GM20431 (cell line): Measurements from ENCODE around the gene AMIGO3.

ENCODE experiments used
- in situ Hi-C: fragments of 300-500 bp; cut with MseI, MboI; formaldehyde crosslinking; loops from one replicate; pipeline ENCODE4 v1.15.0; 2020; ENCODE audit warnings: low sequenced_read_pairs; ENCODE audit not compliant: unreplicated experiment

The AMIGO3 gene

DNA sequence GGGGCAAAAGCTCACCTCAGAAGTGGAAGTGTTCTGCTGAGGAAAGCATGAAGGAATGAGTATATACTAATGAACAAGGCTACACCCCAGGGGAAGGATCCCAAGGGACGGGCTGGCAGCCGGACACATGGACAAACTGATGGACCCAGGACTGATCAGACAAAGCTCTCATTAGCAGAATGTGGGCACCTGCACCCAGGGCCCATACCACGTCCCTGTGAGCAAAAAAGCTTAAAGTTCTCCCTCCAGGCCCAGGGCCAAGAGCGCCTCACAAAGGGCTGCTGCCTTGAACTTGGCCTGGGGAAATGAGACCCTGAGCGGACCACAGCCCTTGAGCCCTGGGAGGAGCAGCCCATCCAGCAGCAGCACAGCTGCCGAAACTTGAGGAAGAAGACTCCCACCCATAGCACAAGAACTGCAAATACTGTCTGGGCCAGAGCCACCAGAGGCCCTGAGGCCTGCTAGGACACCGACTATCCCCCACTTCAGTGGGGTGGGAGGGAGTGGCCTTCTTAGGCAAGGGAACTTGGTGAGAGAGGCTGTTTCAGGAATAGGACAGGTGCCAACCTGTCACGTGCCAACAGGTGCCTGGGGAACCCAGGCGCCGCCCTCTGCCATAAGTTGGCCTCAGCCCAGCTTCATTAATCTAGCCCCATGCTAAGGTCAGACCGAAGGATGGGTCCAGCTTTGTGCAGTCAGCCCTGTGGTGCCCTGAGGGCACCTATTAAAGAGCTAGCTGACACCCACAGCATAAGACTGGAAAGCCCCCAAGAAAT is 6.6 kb upstream of the AMIGO3 start:
- in situ Hi-C loops: no loop called here

DNA sequence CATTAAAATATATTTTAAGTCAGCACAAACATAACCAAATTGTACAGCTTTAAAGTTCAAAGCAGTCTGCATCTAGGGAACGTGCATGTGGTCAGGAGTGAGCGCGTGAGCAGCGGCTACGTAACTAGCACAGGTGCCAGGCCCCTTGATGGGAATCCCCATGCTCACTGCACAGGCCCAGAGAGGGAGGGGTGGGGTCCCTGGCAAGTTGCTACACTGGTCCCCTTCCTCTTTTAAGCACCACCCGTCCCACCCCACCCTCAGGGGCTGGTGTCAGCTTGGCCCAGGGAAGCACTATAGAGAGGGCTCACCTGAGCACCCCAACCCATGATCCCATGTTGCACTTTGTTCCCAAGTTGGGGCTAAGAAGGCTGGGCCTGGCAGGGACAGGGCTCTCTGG is 5.1 kb upstream of the AMIGO3 start:
- in situ Hi-C loops: no loop called here

DNA sequence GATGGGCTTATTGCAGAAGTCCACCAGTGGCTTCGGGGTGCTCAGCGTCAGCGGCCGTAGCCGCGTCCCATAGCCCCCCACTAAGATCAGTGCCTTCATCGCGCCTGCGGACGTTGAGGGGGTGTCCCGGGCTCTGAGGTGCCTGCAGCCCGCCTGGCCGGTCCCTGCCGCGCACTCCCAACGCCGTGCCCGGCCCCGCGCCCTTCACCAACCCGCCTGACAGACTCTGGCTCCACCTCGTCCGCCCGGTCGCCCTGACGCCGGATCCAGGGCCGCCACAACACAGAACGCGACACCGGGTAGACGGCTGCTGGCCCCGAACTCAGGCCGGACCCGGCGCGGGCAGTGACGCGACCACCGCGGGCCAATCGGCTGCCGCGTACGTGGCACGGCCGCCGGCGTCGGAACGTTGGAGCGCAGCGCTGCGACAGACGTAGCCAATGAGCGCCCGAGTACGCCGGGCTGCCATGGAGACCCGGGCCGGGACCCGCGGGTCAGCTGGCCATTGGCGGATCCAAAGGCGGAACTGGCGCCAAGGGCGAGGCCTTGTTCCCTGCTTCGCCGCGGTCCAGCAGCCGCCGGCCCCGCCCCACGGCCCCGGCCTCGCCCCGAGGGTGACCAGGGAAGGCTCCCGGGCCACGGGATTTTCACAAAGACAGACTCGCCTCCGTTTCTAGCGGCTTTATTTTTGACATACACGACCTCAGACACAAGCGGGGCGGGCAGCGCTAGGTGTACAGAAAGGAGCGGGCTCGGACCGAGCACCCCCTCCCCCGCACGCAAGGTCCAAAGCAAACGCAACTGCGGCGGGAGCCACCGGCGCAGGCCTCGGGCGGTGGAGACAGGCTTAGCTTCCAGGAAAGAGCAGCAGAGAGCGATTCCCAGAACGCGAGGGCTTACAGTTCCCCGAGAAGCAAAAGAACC is 4.4 kb upstream of the AMIGO3 start, which contains the start of gene GMPPB:
Gene GMPPB, minus strand, starts transcription at position 324 of the 924 bp plus-strand sequence. Its CDS starts 225 bp downstream, at position 99.
- in situ Hi-C loops: no loop called here

DNA sequence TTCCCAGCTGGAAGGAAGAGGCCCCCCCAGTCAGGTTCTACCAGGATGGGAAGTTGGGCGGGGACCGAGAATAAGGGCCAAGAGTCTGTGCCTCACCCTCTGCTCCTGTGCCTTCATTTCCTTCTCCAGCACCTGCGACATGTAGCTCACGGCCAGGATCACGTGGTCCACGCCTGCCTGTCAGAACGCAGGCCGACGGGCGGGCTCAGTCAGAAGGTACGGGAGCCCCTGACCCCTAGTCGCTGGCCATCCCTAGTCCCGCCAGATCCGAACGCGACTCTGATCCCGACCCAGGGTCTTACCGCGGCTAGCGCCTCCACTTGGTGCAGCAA is 3.8 kb upstream of the AMIGO3 start:
- in situ Hi-C loops: no loop called here

DNA sequence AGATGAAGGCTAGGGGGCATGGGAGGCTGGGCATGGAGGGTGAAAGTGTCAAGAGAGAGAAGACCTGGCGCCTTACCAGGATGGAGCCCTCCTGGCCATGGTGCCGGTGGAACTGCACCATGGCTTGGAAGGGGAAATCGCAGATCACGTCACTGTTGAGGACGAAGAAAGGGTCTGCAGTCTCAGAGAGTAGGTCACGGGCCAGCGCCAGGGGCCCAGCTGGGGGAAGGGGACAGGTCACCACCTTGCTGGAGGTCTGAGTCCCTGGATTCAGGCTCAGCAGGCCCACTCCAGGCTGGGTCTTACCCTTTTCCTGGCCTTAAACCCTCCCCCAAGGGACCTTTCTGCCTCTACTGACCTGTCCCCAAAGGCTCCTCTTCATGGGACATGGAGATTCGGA is 3.4 kb upstream of the AMIGO3 start:
- in situ Hi-C loops: no loop called here

DNA sequence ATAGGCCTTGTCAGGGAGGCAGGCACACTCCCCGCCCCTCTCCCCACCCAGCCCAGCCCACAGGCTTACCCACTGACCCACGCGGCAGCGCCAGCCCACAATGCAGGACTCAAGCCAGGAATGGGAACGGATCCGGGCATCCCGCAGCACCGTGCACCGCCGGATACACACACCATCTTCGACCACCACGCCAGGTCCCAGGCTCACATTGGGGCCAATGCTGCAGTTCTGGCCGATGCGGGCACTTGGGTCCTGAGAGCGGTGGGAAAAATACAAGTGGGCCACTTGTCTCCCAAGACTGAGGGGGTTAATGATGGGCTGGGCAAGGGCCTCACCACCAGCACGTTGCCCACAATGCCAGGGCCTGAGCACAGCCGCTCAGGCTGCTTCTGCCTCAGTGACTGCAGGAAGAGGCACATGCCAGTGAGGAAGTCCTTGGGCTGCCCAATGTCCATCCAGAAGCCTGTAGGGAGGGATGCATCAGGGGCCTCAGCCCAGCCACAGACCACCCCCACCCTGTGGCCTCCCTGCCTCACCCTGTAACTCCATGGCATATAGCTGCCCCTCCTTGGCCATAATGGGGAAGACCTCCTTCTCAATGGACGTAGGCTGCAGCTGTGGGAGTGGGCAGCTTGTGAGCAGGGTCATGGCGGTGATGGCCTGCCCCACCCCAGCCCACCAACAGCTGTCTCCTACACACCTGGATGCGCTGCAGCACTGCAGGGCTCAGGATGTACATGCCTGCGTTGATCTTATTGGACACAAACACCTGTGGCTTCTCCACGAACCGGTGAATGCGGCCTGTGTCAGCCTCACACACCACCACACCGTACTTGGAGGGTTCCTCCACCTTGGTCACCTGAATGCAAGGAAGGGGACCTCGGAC is 2.7 kb upstream of the AMIGO3 start:
- in situ Hi-C loops: no loop called here

DNA sequence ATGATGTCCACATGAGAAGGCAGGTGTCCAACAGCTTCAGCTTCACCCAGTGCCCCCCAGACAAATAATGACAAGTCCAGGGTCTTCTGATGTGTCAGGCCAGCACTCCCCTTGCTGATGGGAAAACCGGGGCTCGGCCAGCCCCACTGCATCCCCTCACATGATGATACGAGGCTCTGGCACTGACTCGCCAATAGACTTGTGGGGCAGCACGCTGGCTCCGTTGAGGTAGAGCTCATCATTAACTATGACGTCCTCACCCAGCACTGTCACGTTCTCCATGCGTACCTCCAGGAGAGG is 2.1 kb upstream of the AMIGO3 start:
- in situ Hi-C loops: no loop called here

DNA sequence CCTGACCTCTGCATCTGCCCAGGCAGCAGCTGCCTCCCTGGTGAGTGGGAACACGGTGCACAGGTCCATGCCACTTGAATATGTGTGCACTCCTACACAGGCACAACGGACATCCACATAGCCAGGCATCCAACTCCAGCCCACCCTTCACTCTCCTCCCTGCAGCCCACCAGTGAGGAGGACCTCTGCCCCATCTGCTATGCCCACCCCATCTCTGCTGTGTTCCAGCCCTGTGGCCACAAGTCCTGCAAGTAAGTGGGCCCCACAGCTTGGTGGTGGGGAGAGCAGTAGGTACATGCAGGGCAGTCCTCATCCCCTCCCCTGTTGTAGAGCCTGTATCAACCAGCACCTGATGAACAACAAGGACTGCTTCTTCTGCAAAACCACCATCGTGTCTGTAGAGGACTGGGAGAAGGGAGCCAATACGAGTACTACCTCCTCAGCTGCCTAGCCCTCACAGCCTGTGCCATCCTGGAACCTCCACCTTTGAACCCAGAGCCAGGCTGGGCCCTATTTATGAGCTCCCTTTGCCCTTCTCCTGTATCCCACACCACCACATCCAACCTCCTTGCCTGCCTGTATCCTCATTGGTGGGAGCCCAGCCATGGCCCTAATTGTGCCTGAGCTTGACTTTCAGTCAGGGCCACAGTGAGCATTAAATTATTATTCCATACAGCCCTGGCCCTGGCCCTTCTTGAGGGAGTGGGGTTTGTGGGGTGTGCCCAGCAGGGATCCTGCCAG is 1.5 kb upstream of the AMIGO3 start:
- in situ Hi-C loops: no loop called here

DNA sequence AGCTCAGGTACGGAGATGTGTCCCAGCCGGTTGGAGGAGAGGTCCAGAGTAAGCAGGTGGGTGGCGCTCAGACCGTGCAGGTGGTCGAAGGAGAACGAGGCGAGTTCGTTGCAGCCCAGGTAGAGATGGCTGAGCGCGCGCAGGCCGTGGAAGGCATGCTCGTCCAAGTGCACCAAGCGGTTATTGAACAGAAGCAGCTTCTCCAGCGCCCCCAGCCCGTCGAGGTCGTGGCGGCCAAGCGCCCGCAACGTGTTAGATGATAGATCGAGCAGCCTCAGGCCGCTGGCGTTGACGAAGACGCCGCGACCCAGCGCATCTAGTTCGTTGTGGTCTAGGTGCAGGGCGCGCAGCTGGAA is 648 bp downstream of the AMIGO3 start:
- in situ Hi-C loops: no loop called here

DNA sequence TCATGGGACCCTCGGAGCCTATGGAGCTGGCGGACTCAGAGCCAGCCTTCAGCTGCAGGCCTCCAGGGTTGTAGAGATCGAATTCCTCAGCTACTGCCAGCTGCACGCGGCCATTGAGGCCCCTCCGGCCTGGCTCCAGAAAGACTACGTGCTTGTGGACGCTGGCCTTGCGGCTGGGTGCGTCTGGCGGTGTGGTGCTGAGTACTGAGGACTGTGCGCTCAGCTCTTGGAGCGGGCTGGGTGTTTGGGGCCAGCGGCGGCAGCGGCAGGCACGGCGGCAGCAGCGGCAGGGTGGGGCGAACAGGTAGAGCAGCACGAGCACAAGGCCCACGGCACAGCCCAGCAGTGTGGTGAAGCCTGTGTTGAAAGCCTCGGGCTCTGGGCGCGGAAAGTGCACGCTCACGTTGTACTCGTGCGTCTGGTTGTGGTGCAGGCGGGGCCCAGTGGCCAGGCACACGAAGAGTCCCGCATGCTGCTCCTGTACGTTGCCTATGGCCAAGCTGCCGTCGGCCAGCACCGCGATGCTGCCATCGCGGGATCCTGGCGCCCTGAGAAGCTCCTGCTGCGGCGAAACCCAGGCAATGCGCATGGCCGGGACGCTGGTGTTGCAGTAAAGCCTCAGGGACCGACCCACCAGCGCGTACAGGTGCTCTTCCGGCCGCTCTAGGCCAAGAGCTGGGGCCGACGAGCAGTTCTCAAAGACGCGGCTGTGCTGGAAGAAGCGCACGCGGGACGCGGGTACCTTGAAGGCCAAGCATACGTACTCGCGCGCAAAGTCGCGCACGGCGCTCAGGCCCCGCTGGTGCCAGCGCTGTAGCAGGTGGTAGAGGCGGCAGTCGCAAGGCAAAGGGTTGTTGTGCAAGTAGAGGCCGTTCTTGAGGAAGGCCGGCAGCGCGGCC is 1.3 kb downstream of the AMIGO3 start:
- in situ Hi-C loops: no loop called here

DNA sequence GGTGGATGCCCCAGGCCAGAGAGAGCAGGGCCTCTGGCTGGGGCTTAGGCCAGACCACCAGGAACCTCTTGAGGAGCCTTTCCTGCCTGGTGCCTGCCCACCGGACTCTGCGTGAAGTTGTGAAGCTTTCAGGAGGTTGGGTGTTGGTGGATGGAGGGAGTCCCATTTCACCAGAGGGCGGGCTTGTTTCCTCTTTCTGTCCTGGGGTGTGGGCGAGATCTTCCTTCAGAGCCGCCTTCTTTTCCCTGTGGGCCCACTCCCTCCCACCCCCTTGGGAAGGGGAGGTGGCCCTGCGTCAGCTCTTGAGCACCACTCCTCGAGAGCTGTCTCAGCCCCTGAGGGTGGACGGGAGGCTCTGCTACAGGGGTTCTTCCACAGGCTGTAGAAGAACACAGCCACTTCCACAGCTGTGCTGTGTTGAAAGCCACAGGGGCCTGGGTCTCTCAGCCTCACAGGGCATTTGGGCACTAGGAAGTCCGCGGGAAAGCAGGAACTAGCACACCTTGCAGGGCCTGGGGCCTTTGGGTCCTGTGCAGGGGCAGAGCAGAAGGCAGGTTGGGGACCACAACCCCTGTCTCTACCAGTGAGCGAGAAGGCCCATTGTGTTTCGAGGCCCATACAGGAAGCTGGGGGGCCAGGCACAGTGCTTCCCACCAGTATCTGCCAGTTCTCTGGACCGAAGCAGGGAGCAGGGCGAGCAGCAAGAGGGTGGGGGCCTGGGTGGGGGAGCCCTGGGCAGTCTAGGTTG is 2.1 kb downstream of the AMIGO3 start:
- in situ Hi-C loops: no loop called here

DNA sequence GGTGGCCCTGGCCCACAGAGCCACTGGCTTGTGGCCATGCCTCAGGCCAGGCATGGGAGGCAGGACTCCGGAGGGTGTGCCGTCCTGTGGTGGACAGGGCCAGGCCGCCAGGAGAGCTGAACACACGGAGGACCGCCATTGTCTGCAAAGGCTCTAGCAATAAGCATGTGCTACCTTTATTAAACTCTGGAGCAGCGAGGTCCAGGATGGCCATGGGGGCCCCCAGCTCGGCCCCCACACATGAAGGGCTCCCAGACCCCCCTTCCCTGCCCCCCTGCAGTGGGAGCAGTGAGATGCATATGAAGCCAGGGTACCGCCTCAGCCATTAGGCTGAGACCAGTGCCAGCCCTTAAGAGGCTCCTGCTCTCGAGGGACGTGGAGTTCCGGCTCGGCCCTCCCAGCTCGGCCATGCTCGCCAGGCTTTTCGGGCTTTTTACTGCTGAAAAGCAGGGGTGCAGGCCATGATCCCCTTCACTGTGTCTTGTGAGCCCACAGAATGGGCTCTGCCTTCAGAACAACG is 2.7 kb downstream of the AMIGO3 start:
- in situ Hi-C loops: no loop called here

DNA sequence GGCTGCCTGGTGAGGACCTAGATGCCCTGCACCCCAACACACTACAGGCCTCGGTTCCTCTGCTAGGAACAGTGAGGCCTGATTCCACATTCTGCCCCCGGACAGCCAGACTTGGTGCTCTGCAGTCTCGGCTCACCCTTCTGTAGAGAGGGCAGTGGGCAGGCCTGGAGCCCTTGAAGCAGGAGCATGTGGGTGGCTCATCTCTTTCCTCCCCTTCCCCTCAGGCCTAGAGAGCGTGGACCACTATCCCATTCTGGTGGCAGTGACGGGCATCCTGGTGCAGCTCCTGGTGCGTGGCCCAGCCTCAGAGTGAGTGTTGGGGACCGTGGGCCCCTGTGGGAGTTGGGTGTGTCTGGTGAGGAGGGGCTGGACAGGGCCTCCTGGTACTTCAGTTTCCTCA is 3.3 kb downstream of the AMIGO3 start:
- in situ Hi-C loops: no loop called here

DNA sequence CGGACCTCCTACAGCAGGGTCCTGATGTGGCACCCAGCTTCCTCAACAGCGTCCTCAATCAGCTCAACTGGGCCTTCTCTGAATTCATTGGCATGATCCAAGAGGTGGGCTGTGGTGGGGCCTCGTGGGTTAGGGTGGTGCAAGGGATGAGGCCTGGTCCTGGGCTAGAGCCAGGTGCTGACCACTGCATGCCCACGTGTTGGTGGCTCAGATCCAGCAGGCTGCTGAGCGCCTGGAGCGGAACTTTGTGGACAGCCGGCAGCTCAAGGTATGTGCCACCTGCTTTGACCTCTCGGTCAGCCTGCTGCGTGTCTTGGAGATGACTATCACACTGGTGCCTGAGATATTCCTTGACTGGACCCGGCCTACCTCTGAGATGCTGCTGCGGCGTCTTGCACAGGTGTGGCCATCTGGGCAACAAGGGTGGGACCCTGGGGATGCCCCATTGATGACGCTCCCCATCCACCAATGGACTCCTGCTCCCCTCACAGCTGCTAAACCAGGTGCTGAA is 3.8 kb downstream of the AMIGO3 start:
- in situ Hi-C loops: no loop called here

DNA sequence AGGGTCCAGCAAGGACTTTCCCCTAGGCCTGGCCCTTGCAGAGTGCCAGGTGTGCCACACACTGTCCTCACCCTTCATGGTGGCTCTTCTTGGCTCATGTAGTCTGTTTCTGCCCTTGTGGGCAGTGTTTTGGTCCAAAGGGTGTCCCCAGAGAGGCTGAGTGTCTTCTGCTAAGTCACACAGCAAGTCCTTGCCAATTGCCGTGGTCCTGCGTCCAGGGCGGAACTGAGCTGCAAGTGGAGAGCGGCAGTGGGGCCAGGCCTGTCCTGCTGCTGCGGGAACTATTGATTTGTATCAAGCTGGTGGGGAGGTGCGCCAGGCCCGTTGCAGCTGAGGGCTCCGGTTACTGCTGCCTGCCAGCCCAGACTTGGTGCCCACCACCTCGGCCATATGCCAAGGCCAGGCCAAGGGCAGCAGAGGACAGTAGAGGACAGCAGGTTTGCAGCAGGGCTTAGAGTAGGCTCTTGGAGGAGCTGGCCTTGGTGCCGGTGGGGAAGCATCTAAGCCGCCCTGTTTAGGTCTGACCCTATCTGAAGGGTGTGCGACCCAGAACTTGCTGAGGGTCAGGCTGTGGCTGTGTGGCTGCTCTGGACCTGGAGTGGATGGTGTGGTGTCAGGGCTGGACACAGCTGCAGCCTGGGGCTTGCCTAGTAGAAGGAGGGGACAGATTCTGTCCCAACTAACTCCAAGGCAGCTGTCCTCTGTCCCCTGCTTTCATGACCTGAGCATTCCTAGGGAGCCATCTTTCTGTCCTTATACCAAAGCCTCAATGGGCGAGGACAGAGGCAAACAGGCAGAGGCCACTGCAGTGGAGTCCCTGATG is 4.5 kb downstream of the AMIGO3 start:
- in situ Hi-C loops: no loop called here

DNA sequence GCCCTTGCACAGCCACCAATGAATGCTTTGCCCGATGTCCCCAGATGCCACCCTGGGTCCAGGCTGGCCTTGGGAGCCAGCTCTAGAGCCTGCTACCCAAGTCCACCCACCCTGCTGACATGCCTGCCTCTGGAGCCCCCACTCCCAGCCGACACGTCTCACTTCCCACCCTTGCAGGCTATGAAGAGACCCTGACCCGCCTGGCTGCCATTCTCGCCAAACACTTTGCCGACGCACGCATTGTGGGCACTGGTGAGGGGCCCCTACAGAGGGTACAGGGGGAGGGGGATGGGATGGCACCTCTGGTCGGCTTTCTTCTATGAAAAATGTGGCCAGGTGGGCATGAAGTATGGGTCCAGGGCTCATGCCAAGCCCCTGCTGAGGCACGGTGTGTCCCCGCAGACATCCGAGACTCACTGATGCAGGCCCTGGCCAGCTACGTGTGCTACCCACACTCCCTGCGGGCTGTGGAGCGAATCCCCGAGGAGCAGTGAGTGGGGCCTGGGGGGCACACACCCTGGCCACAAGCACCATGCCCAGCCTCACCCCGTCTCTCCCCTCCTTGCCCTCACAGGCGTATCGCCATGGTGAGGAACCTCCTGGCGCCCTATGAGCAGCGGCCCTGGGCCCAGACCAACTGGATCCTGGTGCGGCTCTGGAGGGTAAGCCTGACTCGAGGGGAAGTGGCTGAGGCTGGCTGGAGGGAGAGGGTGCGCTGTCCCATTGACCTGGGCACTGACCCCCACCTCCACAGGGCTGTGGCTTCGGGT is 6.0 kb downstream of the AMIGO3 start:
- in situ Hi-C loops: no loop called here
